Activated CD8-positive, alpha-beta memory T cell treated with anti-CD3 and anti-CD28 coated beads, Interleukin-2, amount 10 ng/mL, durations not matched to agents 7 days and 5 days (primary cell): Measurements from ENCODE around the gene MCRIP2. TPM values are rescaled to one million over a fixed set of nuclear protein-coding genes. Genes with fewer than 3 reads are reported as not detected.

Source experiments
- ATAC-seq: fragments of 150-1000 bp; cut with Tn5 transposase; one replicate; pipeline ENCODE4 v1.10.0; 2021; ENCODE audit warnings: moderate library complexity
- CTCF ChIA-PET: fragments of 350-600 bp; sonication (Branson Sonifier 250); formaldehyde crosslinking; loops from one replicate; lab custom pipeline; 2021; ENCODE audit warnings: antibody characterized with exemption; lab: Charles Lee
- DNase-seq: peaks from one replicate; pipeline ENCODE4 v3.0.0-alpha.2; 2020
- H3K27ac Mint-ChIP-seq: one replicate; pipeline ENCODE4 v1.8.0; 2021; ENCODE audit warnings: mild to moderate bottlenecking, mixed read lengths
- H3K27me3 Mint-ChIP-seq: one replicate; pipeline ENCODE4 v1.8.0; 2021; ENCODE audit warnings: mixed read lengths
- H3K36me3 Mint-ChIP-seq: one replicate; pipeline ENCODE4 v1.8.0; 2021; ENCODE audit warnings: mild to moderate bottlenecking, mixed read lengths
- H3K4me1 Mint-ChIP-seq: one replicate; pipeline ENCODE4 v1.8.0; 2021; ENCODE audit warnings: mixed read lengths
- H3K4me3 Mint-ChIP-seq: one replicate; pipeline ENCODE4 v1.8.0; 2021; ENCODE audit warnings: mild to moderate bottlenecking, moderate library complexity, mixed read lengths
- H3K9me3 Mint-ChIP-seq: one replicate; pipeline ENCODE4 v1.8.0; 2022; ENCODE audit warnings: low read depth, mixed read lengths
- total RNA-seq, 2 experiments: library from RNA; stranded (reverse); gene quantifications; one replicate each; pipeline ENCODE4 v1.2.3, GENCODE V29; 2021

MCRIP2 gene
- total RNA-seq, 2 experiments from 2014 or later = 42.5 to 47.3 TPM

GRCh38 chr16:606656-607307 is 34.8 kb upstream of the MCRIP2 start:
- Mint-ChIP-seq H3K27ac (no peak overlapping the region), H3K9me3 (no peaks in the 10 kb centered on the region), H3K4me1 (no peaks in the 10 kb centered on the region), H3K36me3 (no peaks in the 10 kb centered on the region), H3K27me3 (no peaks in the 10 kb centered on the region), H3K4me3 (no peak overlapping the region)
- CTCF ChIA-PET = no interaction called here
- ATAC-seq = no peak
- no peak for DNase-seq

- no peak for DNase-seq
- Mint-ChIP-seq H3K27ac (no peak overlapping the region), H3K4me1 (no peaks in the 10 kb centered on the region), H3K36me3 (no peaks in the 10 kb centered on the region), H3K9me3 (no peaks in the 10 kb centered on the region), H3K4me3 (no peak overlapping the region), H3K27me3 (no peaks in the 10 kb centered on the region)
- ATAC-seq = no peak
- CTCF ChIA-PET = no interaction called here
Measured at GRCh38 chr16:608019-608418, 33.6 kb upstream of the MCRIP2 start.

- Mint-ChIP-seq H3K4me1 (no peaks in the 10 kb centered on the region), H3K36me3 (no peaks in the 10 kb centered on the region), H3K27me3 (no peaks in the 10 kb centered on the region), H3K27ac (no peak overlapping the region), H3K9me3 (no peaks in the 10 kb centered on the region), H3K4me3 (no peak overlapping the region)
- no peak for ATAC-seq
- CTCF ChIA-PET = no interaction called here
- no peak for DNase-seq
Measured at GRCh38 chr16:609316-609715, 32.3 kb upstream of the MCRIP2 start.

- Mint-ChIP-seq H3K4me3 (no peak overlapping the region), H3K4me1 (no peaks in the 10 kb centered on the region), H3K9me3 (no peaks in the 10 kb centered on the region), H3K27ac (no peak overlapping the region), H3K36me3 (no peaks in the 10 kb centered on the region), H3K27me3 (no peaks in the 10 kb centered on the region)
- DNase-seq = no peak
- no peak for ATAC-seq
- CTCF ChIA-PET = interaction anchor here (1.0 kb wide), 1 partner anchor 101 kb away, joined by 3 read pairs; no protein-coding TSS in a partner anchor
Measured at GRCh38 chr16:609984-610383, 31.6 kb upstream of the MCRIP2 start.

- H3K36me3 Mint-ChIP-seq = no peaks in the 10 kb centered on the region
- no peaks in the 10 kb centered on the region for H3K4me1 Mint-ChIP-seq
- ATAC-seq (peak; percentile 23), DNase-seq (no peak)
- H3K4me3 Mint-ChIP-seq = no peak overlapping the region
- H3K9me3 Mint-ChIP-seq = no peaks in the 10 kb centered on the region
- H3K27ac Mint-ChIP-seq = no peak overlapping the region
- no peaks in the 10 kb centered on the region for H3K27me3 Mint-ChIP-seq
- CTCF ChIA-PET = interaction anchor here (1.0 kb wide), 1 partner anchor 101 kb away, joined by 3 read pairs; no protein-coding TSS in a partner anchor
Measured at GRCh38 chr16:610513-611381, 30.9 kb upstream of the MCRIP2 start.

- H3K27ac Mint-ChIP-seq = no peak overlapping the region
- CTCF ChIA-PET = no interaction called here
- DNase-seq = no peak
- no peaks in the 10 kb centered on the region for H3K36me3 Mint-ChIP-seq
- no peaks in the 10 kb centered on the region for H3K27me3 Mint-ChIP-seq
- no peaks in the 10 kb centered on the region for H3K9me3 Mint-ChIP-seq
- H3K4me3 Mint-ChIP-seq = no peak overlapping the region
- ATAC-seq = no peak
- no peaks in the 10 kb centered on the region for H3K4me1 Mint-ChIP-seq
Measured at GRCh38 chr16:615122-615521, 26.5 kb upstream of the MCRIP2 start.

GRCh38 chr16:616733-617586 is 24.7 kb upstream of the MCRIP2 start:
- no peak for ATAC-seq
- Mint-ChIP-seq H3K4me3 (no peak overlapping the region), H3K27me3 (no peaks in the 10 kb centered on the region), H3K4me1 (no peaks in the 10 kb centered on the region), H3K27ac (no peak overlapping the region), H3K36me3 (no peaks in the 10 kb centered on the region), H3K9me3 (no peaks in the 10 kb centered on the region)
- DNase-seq = no peak
- CTCF ChIA-PET = no interaction called here

- CTCF ChIA-PET = no interaction called here
- ATAC-seq = no peak
- Mint-ChIP-seq H3K9me3 (no peaks in the 10 kb centered on the region), H3K4me1 (no peaks in the 10 kb centered on the region), H3K36me3 (no peaks in the 10 kb centered on the region), H3K27me3 (no peaks in the 10 kb centered on the region), H3K4me3 (no peak overlapping the region), H3K27ac (no peak overlapping the region)
- DNase-seq = no peak
Measured at GRCh38 chr16:617855-618254, 23.8 kb upstream of the MCRIP2 start.

- CTCF ChIA-PET = no interaction called here
- H3K36me3 Mint-ChIP-seq = no peaks in the 10 kb centered on the region
- H3K9me3 Mint-ChIP-seq = no peaks in the 10 kb centered on the region
Measured at GRCh38 chr16:619476-620100, 22.0 kb upstream of the MCRIP2 start.

GRCh38 chr16:620700-621525 is 20.7 kb upstream of the MCRIP2 start:
- H3K36me3 Mint-ChIP-seq = no peaks in the 10 kb centered on the region
- CTCF ChIA-PET = no interaction called here
- DNase-seq = no peak
- ATAC-seq = no peak
- no peaks in the 10 kb centered on the region for H3K27me3 Mint-ChIP-seq
- H3K4me3 Mint-ChIP-seq = no peak overlapping the region
- H3K4me1 Mint-ChIP-seq = no peaks in the 10 kb centered on the region
- no peaks in the 10 kb centered on the region for H3K9me3 Mint-ChIP-seq
- H3K27ac Mint-ChIP-seq = no peak overlapping the region

More at GRCh38 chr16:619476-620100, 22.0 kb upstream of the MCRIP2 start:
- ATAC-seq = no peak
- Mint-ChIP-seq H3K27ac (no peak overlapping the region), H3K27me3 (no peaks in the 10 kb centered on the region), H3K4me3 (no peak overlapping the region), H3K4me1 (no peaks in the 10 kb centered on the region)
- DNase-seq = no peak

GRCh38 chr16:621526-622105 is 20.0 kb upstream of the MCRIP2 start:
- CTCF ChIA-PET = no interaction called here
- Mint-ChIP-seq H3K27me3 (no peaks in the 10 kb centered on the region), H3K4me3 (no peak overlapping the region), H3K27ac (no peak overlapping the region), H3K4me1 (no peaks in the 10 kb centered on the region), H3K36me3 (no peaks in the 10 kb centered on the region), H3K9me3 (no peaks in the 10 kb centered on the region)
- ATAC-seq = no peak
- DNase-seq = no peak

GRCh38 chr16:622920-623280 is 18.7 kb upstream of the MCRIP2 start:
- Mint-ChIP-seq H3K36me3 (no peaks in the 10 kb centered on the region), H3K27me3 (no peaks in the 10 kb centered on the region), H3K27ac (no peak overlapping the region), H3K4me3 (no peak overlapping the region), H3K4me1 (no peaks in the 10 kb centered on the region), H3K9me3 (no peaks in the 10 kb centered on the region)
- CTCF ChIA-PET = no interaction called here
- ATAC-seq = no peak
- no peak for DNase-seq
